Transverse colon (tissue), 4 donors: ENCODE results near the gene KIF25.

Experiments used
- CTCF ChIP-seq, 5 experiments: fragments of 200-600 bp in 3 of 5; fragments of 450-650 bp in 2 of 5; sonication (generic) in 3 of 5; IDR thresholded peaks; 1 replicate in 2 of 5; 2 replicates in 3 of 5; pipeline ENCODE4 v1.5.1; 2016 to 2017; ENCODE audit warnings: antibody characterized with exemption in 5 of 5, inconsistent platforms in 3 of 5, mild to moderate bottlenecking in 2 of 5, moderate library complexity in 1 of 5
- EP300 ChIP-seq: sonication (generic); formaldehyde crosslinking; IDR thresholded peaks from one replicate; pipeline ENCODE4 v1.6.1; 2017; ENCODE audit warnings: antibody characterized with exemption, low read depth
- POLR2A ChIP-seq: fragments of 450-650 bp; IDR thresholded peaks from one replicate; pipeline ENCODE4 v1.6.1; 2016; ENCODE audit warnings: antibody characterized with exemption, mild to moderate bottlenecking, moderate library complexity
- POLR2AphosphoS5 ChIP-seq, 3 donors: sonication (generic); formaldehyde crosslinking; IDR thresholded peaks; one replicate each; pipeline ENCODE4 v1.6.1; 2016; ENCODE audit warnings: antibody characterized with exemption in 3 of 3

- TF ChIP-seq POLR2AphosphoS5 (IDR thresholded peaks at IDR 0.05) (no peak), POLR2A (no peak), CTCF (IDR thresholded peaks at IDR 0.05) (no peak), EP300 (no peak)
Observed at GRCh38 chr6:167947716-167948115, 49.8 kb upstream of the KIF25 start.
